Ramos (cell line): ENCODE data around the gene MTERF4.
"Not testable (repeated sequence)": the region's sequence is repeated elsewhere in the genome, so short reads cannot be mapped to it uniquely, and the experiment has no call there.

Experiments used
- in situ Hi-C: fragments of 300-500 bp; cut with MboI; formaldehyde crosslinking; loops from one replicate; pipeline ENCODE4 v1.14.3; 2022; ENCODE audit warnings: low sequenced_read_pairs; ENCODE audit not compliant: unreplicated experiment

The MTERF4 gene

GRCh38 chr2:241112046-241112445 is 10.0 kb upstream of the MTERF4 start:
- in situ Hi-C loops, result no loop called here

GRCh38 chr2:241111440-241111805 is 9.3 kb upstream of the MTERF4 start:
- in situ Hi-C loops, result no loop called here

- in situ Hi-C loops, result no loop called here
Observed at GRCh38 chr2:241110607-241111439, 8.7 kb upstream of the MTERF4 start.

- in situ Hi-C loops, result no loop called here
Observed at GRCh38 chr2:241110089-241110606, 8.1 kb upstream of the MTERF4 start.

GRCh38 chr2:241109210-241110088 is 7.4 kb upstream of the MTERF4 start:
- in situ Hi-C loops, result no loop called here

GRCh38 chr2:241108271-241109209 is 6.5 kb upstream of the MTERF4 start:
- in situ Hi-C loops, result no loop called here

GRCh38 chr2:241107031-241107783 is 5.1 kb upstream of the MTERF4 start:
- in situ Hi-C loops, result no loop called here

GRCh38 chr2:241105641-241106040 is 3.6 kb upstream of the MTERF4 start:
- in situ Hi-C loops, result no loop called here

GRCh38 chr2:241104611-241105010 is 2.5 kb upstream of the MTERF4 start:
- in situ Hi-C loops, result not testable (repeated sequence)

GRCh38 chr2:241103176-241103595 is 1.1 kb upstream of the MTERF4 start:
- in situ Hi-C loops, result no loop called here

GRCh38 chr2:241099246-241099645 is 2.8 kb downstream of the MTERF4 start:
- in situ Hi-C loops, result no loop called here

- in situ Hi-C loops, result no loop called here
Observed at GRCh38 chr2:241096979-241097378, 5.1 kb downstream of the MTERF4 start.

- in situ Hi-C loops, result no loop called here
Observed at GRCh38 chr2:241095594-241096290, 6.3 kb downstream of the MTERF4 start.

GRCh38 chr2:241094924-241095420 is 7.1 kb downstream of the MTERF4 start:
- in situ Hi-C loops, result no loop called here

- in situ Hi-C loops, result no loop called here
Observed at GRCh38 chr2:241094172-241094571, 7.9 kb downstream of the MTERF4 start.

GRCh38 chr2:241093133-241093781 is 8.8 kb downstream of the MTERF4 start:
- in situ Hi-C loops, result not testable (repeated sequence)

- in situ Hi-C loops, result no loop called here
Observed at GRCh38 chr2:241092677-241093076, 9.4 kb downstream of the MTERF4 start.
